Occipital lobe (tissue), 2 donors: ENCODE results near the gene HSPB7. TPM values are rescaled to one million over a fixed set of nuclear protein-coding genes. Genes with fewer than 3 reads are reported as not detected.
"Not testable (repeated sequence)": the region's sequence is repeated elsewhere in the genome, so short reads cannot be mapped to it uniquely, and the experiment has no call there.

Experiments
- DNase-seq: peaks from one replicate; lab custom pipeline; 2025; lab: John Stamatoyannopoulos, UW
- total RNA-seq: library from RNA; depleted of rRNA; stranded (reverse); fragments of >200 nt; gene quantifications from one replicate; pipeline ENCODE4 v1.2.3, GENCODE V29; 2014

The HSPB7 gene
- total RNA-seq, 1 donor from 2014 or later, result not detected

DNA sequence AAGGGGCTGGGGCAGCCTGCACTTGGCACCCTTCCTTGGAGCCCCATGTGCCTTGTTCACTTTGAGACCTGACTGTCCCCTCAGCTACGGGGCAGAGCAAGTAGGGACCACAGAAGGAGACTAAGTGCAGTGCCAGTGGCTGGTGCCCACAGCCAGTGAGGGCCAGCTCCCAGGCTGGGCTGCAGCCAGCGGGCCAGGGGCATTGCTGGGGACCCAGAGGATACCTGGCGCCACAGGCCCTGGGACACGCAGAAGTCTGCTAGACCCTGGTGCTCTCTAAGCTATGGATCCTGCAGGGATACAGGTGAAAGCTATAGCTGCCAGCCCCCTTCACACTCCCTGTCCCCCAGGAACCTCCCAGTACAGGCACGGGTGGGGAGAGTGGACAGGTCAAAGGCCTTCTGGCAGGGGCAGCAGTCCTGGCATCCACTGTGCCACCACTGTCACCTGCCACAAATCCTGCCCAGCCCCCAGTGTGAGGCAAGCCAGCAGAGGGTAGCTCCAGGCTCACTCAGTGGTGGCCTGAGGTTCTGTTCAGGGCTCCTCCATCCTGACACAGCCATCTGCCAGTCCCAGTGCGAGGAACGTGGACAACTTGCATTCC, 5.3 kb upstream of the HSPB7 start:
- no peak for DNase-seq

DNA sequence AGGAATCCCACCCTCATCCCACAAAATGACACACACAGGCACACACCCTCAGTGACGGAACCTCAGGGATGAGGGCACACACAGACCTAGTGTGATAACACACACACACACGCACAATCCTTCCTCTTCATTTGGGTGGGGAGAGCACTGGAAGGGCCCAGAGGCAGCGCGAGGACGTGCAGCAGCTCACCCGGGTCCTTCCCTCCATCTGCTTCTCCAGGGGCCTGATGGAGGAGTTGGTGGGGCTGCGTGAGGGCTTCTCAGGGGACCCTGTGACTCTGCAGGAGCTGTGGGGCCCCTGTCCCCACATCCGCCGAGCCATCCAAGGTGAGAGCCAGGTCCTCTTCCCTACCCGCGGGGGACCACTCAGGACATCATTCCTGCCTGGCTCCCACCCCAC, 4.5 kb upstream of the HSPB7 start:
- DNase-seq, result no peak

DNA sequence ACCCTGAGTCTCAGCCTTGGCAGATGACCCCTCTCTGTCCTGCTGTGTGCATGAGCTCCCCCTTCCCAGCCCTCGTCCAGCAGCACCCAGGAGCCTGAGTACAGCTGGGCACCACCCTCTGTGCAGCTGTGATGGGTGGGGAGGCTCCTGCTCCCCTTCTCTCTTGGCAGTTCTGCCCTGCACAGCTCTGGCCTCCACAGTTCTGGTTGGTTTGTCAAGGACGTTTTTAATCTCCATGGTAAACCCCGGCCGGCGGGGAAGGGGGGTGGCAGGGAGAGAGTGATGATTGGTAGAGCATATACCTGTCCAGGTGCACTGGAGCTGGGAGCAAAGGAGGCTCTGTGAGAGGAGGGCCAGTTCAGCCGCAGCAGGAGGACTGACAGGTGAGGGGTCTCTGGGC, 3.8 kb upstream of the HSPB7 start, which contains the start of gene CLCNKA:
CLCNKA (plus strand) TSS at position 356 of the 400 bp plus-strand sequence. CDS start 584 bp downstream, outside the sequence.
- no peak for DNase-seq

DNA sequence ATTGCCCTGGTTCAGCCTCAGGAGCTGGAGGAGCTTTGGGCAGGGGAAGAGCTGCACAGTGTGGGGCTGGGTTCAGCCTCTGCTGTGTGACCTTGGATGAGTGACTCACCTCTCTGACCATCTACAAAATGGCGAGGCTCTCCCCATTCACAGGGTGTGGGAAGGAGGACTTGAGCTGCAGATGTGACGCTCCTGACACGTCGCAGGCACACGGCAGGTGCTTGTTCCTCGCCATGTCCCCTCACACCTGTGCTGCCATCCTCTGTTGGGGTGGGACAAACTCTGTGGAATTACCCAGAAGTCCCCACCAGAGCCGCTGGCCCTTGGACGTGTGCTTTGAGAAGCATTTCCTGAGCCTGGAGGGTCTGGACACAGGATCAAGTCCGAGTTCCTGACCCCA, 3.0 kb upstream of the HSPB7 start:
- DNase-seq, result not testable (repeated sequence)

DNA sequence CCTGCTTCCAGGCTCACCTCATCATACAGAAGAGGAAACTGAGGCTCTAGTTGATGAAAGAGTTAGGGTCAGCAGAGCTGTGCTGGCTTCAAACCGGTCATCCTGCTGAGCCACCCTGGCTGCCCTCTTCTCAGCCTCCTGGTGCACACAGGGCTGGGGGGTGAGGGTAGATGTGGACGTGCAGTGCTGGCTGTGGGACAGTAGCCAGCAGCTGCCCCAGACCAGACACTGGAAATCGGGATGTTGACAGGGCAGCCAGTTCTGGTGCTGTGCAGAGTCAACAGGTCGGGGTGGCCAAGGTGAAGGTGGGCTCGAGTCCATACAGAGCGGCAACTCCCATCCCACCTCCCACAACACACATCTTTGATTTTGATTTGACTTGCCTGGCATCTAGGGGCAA, 2.5 kb upstream of the HSPB7 start:
- DNase-seq, result no peak

DNA sequence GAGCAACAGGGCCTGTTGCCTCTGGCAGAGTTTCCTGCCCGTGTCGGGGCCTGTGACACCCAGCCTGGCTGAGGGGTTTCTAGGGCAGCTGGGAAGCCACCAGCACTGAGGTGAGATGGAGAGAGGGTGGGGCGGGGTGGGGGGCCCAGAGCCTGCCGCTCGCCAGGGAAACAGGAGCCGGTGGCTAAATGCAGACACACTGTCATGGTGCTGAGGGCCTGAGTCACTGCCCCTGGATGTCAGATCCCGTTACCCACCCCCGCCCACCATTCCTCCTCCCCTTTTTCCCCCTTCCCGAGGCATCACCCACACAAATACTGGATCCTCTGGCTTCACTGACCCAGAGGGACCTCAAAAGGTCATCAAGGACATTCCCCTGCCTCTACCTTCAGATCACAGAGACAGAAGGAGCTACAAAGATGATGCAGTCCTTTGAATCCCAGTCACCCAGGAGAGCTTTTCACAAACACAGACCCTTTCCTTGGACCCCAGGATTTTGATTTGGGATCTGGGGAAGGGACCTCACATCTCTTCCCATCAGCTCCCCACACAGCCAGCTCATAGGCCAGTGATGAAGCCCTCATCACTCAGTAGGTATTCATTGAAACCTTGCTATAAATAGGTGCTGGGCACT, 1.9 kb upstream of the HSPB7 start:
- DNase-seq, result no peak

DNA sequence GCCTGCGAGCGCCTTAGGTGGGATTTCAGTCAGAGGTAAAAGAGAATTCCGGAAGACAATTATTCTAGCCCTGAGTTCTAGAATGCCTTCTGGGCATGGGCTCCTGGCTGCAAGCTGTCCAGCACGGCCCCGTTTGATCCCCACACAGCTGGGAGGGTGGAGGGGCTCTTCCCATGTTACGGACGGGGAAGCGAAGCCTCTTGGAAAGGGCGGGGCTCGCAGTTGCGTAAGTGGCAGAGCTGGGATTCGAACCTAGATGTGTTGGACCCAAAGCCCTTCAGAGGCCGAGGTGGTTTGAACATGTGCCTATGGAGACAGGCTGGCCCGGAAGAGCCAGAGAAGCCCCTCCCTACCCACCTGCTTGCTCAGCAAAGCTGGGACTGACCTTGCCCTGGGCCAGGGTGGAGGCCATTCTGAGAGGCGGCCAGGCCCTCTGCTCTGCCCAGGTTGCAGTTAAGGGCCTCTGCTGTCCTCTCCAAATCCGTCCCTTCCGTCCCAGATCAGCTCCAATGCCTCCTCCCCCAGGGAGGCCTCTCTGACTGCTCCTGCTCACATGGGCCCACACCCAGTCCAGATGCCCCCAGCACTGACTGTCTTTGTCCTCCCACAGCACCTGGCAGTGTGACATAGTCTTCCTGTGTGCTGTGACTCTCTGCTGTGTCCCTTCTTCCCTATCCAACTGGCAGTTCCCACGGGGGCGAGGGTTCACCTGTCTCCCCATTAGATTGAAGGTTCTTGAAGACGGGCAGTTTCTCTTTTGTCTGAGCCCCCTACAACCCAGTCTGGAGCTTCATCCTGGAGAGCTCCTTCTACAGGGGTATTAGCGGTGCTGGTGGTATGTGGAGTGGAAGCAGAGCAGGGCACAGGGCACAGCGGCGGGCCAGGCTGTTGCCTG, 1.2 kb upstream of the HSPB7 start:
- no peak for DNase-seq

DNA sequence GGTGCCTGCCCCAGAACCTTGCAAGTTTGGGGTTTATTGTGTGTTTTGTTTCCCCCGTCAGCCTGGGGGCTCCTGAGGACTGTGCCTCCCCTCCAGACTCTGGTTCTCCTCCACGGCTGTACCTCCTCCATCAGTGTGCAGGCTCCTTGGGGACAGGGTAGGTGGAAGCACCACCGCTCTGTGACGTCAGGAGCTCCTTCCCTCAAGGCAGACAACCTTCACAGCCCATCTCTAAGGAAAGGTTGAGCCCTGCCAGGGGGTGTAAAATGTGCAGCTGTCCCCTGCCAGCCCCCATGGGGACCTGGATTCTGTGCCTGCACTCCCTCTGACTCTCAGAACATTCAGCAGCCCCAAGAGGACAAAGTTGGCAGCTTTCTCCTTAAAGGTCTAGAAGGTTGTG, 465 bp upstream of the HSPB7 start:
- DNase-seq, result no peak

DNA sequence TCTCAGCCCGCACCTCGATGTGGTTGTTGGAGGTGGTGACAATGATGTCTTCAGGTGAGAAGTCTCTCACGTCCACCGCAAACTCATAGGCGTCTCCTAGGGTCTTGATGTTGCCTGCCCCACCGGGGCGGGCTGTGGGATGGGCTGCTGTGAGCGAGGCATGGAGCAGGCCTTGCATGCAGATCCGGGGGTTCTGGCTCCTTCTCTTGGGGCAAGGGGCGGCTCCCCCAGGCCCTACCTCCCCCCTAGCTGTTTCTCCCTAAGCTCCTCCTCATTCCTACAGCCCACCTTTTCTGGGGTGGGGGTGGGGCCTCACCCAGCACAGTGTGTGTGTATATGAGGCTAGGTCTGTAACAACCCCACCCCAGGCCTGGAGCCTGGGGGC, 775 bp downstream of the HSPB7 start:
- DNase-seq, result no peak

DNA sequence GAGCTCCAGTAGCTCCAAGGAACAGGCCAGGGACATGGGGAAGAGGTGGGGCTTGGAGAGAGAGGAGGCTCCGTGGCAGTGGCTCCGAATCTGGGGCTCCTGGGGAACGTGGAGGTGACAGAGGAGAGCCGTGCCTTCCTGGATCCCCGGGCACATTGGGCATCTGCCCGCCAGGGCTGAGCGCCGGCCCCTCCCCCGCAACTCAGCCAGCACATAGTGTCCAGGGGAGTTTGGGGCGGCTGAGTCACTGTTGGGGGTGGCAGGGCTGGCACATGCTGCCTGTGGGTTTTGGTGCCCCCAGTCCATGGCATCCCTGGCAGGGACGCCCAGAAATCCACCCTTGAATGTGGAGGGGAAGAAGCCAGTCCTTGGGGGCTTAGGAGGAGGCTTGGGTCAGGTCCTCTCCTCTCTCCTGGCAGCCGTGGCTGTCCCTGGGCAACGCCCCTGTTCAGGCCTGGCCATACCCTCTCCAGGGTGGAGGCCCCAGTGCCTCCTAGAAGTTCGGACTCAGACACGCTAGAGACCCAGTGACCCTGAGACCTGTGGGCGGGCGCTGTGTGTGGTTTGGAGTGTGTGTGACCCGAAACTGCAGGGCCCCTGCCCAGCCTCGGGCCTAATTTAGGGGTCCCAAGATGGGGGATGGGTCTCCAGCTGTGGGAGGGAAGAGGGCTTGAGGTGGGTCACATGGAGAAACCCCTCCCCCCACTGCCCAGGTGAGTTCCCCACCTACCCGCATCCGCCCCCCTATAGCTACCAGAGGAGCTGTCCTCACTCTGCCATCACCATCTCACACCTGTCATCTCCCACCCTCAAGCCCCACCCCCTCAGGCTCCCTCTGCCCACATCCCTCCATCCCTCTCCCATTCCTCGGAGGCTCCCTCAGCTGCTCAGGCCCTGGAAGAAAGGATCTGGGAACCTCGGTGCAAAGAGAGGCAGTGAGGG, 1.6 kb downstream of the HSPB7 start:
- no peak for DNase-seq

DNA sequence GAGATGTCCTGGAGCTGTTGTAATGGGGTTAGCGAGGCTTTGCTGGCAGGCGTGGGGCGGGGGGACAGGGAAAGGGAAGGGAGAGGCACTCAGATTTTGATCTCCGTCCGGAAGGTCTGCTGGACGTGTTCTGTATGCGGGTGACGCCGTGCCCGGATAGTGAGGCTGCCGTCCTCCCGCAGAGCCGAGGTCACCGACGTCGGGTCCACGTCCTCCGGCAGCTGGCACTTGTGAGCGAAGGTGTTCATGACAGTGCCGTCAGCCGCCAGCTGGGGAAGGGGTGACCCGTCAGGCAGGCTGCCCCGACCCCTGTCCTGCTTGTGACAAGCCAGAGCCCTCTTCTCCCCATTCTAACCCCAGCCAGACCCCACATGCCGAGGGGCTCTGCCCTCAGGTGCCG, 2.4 kb downstream of the HSPB7 start:
- no peak for DNase-seq

DNA sequence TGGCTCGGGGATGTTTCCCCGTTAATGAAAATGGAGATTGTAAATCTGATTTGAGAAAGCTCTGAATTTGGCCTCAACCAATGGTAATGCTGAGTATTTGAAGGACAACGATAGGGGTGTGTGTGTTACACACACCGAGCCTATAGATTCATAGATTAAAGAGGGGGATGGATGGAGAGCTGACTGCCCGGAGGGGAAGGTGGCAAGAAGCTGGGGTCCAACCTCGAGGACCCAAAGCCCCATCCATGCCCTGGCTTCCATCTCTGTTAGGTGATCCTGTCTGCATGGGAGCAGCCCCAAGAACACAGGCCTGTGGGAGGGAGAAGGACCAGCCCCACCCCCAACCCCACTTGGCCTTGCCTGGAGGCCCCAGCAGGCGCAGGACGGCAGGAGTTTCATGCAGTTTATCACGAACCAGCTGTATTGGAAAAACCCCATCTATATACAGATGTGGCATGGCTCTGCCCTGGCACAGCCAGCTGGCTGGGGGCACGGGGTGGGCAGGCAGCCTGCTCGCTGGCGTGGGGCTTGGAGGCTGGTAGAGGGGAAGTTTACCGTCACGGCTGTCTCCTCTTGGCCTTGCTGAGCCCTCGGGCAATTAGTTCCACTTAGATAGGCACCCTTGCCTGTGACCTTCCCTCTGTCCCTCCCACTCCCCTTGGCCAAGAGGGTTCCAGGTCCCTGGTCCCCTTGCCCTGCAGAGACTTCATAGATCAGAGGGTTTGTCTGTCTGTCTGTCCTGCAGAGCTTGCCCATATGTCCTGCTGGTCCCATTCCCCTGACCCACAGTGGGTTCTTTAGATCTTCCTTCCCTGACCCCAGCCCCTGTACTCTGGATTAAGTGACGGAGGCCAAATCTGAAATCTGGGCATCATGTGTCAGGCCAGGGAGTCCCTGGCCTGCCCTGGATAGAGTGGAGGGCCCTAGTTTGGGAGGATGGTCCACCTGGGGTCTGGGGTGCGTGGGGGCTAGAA, 3.0 kb downstream of the HSPB7 start:
- no peak for DNase-seq

DNA sequence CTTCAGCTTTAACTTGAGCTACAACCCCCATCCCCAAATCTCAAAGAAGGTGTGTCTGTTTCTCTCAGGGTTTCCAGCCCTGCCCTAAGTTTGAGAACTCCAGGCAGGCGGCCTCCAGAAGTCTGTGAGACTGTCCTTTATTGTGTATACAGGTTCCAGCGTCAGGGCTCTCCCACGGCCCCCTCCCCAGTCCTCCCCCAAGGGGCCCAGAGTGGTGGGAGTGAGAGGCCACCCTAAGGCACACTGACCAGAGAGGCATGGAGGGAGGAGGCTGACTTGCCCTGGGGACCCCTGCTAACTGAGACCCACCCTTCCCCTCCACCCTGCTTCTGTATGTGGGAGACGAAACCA, 4.0 kb downstream of the HSPB7 start:
- no peak for DNase-seq

DNA sequence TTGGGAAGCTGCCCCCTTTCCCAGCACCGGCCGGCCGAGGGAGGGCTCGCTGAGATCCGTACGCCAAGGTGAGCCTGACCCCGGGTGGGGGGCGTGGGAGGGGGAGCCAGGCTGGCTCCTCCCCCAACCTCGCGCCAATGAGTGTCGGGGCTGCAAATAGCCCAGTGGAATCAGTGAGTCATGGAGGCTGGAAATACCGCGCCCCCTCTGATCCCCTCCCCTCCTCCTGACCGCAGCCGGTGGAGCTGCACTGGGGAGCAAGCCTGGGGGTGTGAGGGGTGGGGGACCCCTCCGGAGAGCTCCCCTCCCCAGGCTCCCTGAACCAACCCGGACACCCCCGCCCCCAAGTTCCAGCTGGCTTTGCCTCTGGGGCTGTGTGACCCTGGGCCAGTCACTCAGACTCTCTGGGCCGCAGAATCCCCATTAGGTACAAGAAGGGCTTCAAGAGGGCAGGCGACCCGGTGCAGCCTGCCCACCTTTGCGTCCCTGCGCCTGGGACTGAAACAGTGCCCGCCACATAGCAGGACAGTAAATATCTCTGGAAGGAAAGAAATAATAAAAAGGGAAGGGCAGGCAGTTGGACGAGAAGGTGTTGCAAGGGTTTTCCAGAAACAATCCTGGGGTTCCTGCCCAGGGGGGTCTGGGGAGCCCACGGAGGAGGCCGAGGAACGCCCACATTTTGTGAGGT, 4.5 kb downstream of the HSPB7 start:
- no peak for DNase-seq

DNA sequence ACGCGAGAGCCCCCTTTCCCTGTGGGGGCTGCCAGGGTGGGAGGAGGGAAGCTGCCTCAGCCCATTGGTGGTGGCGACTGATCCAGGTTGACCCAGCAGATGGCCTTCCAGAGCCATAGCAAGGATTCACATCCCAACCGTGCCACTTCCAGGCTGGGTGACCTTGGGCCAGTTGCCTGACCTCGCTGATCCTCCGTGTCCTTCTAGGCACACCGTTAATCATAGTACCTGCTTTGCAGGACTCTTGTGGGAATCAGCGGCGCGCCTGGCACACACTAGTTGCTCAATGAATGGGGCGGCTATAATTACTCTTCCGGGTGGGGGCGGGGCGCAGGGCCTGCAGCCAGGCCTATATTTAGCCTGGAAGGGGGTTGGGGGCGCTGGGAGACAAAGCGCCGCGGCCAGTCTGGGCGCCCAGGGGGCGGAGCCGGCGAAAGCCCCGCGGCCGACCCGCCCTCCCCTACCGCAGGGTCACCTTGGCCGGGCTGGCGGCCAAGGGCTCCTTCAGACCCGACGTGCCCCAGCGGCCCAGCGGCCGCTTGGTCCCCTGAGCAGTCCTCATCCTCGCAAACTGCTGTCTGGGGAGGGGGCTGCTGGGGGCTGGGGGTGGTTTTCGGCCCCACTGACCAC, 5.1 kb downstream of the HSPB7 start:
- peak; percentile 14 for DNase-seq

DNA sequence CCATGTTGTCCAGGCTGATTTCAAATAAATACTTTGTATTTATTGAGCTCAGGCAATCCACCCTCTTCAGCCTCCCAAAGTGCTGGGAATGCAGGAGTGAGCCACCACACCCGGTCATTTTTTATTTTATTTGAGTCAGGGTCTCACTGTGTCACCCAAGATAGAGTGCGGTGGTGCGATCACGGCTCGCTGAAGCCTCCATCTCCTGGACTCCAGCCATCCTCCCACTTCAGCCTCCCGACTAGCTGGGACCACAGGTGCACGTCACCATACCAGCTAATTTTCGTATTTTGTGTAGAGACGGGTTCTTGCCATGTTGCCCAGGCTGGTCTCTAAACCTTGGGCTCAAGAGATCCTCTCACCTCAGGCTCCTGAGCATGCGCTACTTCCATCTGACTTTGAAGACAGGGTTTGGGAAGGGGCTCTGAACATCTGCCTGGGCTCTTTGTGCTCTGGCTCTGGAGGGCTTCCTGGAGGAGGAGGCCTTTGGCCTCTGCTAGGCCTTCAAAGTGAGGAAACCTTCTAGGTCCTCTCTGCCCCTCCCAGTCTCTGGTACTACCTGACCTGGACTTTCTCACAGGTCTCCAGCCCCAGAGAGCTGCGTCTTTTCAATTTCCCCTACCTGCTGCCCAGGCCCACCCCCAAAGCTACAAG, 5.8 kb downstream of the HSPB7 start:
- DNase-seq, result no peak

DNA sequence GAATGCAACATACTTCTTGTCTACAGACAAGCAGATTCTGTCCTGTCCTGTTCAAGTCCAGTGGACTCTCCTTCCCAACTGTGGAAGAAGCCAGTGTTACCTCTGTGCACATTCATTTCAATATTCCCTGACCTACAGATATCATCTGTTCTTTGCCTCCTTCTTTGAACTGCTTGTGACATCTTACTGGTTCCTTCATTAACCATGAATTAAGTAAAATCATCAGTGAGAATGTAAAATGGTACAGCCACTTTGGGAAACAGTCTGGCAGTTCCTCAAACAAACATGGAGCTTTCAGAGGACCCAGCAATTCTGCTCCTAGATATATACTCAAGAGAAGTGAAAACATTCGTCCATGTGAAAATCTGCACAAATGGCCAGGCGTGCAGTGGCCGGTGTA, 7.0 kb downstream of the HSPB7 start:
- DNase-seq, result no peak

DNA sequence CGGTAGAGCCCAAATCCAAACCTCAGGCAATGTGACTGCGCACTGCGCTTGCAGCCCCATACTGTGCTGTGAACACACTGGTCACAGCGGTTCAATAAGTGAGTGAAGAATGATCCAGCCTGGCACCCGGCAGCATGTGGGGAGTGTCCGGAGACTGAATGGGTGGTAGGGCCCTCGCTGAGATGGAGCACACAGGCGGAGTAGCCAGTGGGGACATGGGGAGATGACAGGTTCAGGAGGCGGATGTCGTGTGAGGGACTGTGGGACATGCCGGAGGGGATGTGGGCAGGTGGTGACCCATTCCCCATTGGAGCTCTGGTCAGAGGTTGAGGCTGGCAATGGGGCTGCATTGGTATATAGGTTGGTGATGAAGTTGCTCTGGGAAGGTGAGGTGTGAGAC, 8.2 kb downstream of the HSPB7 start:
- no peak for DNase-seq

DNA sequence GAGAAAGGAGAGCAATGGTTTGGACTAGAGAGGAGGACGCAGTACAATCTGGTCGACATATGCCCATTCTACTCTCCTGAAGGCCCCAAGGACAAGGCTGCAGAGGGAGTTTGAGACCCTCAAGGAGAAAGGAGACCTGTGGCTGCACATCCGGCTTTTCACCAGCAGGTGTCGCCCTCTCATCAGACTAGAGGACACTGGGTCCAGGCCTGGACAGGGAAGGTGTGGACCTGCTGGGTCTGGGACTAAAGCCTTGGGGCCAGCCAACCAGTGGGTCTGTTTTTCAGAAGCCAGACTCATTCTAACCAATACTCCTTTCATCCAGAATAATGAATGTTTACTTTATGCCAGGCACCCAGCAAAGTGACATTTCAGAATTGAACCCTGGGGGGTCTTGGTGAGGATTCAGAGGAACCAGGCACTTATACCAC, 8.8 kb downstream of the HSPB7 start:
- DNase-seq, result peak; percentile 21
